Measurements from ENCODE around the gene HNRNPA3. TPM values are rescaled to one million over a fixed set of nuclear protein-coding genes. Genes with fewer than 3 reads are reported as not detected.

HNRNPA3 gene
- total and polyA plus RNA-seq, 2 of the 13 experiments (the other 11 are each of a cell fraction or from before 2014, with no cell fraction given) = 73.3 to 97.7 TPM

- TF ChIP-seq PCBP1 (IDR thresholded peaks at IDR 0.05; ENCODE audit: borderline replicate concordance, low read depth, low read length) = 0 out of 2 replicates have a peak, but pooled peaks have one; percentile 91
- peak; percentile 92 for TF ChIP-seq ASH2L (IDR thresholded peaks at IDR 0.05; ENCODE audit: insufficient read length, low read depth, low read length)
- TF ChIP-seq CSRNP1 (CRISPR knock-in tag; IDR thresholded peaks at IDR 0.05) = peak; percentile 72; the same call in 1 of the 2 replicates
- TF ChIP-seq ZNF337 (CRISPR knock-in tag; IDR thresholded peaks at IDR 0.05; ENCODE audit: borderline replicate concordance, low read depth) = no peak
- TF ChIP-seq SP2 (CRISPR knock-in tag; IDR thresholded peaks at IDR 0.05) = peak; percentile 51; the same call in 1 of the 2 replicates
- peak; percentile 77; the same call in 1 of the 2 replicates for TF ChIP-seq ZNF558 (CRISPR knock-in tag; IDR thresholded peaks at IDR 0.05; ENCODE audit: borderline replicate concordance)
- TF ChIP-seq ZBTB34 (CRISPR knock-in tag; IDR thresholded peaks at IDR 0.05) = no peak
- peak; percentile 98 for TF ChIP-seq KMT2A (CRISPR knock-in tag; IDR thresholded peaks at IDR 0.05)
- peak; percentile 56; the same call in 1 of the 2 replicates for TF ChIP-seq ZNF124 (CRISPR knock-in tag; IDR thresholded peaks at IDR 0.05)
- peak; percentile 85 for TF ChIP-seq RBM22 (optimal IDR thresholded peaks at IDR 0.05; ENCODE audit: low read length)
- TF ChIP-seq ZBTB2 (CRISPR knock-in tag; IDR thresholded peaks at IDR 0.05; ENCODE audit: low read depth) = peak; percentile 58; the same call in 1 of the 2 replicates
- TF ChIP-seq MIER3 (CRISPR knock-in tag; IDR thresholded peaks at IDR 0.05; ENCODE audit: borderline replicate concordance) = peak; percentile 82
- TF ChIP-seq KDM6A (CRISPR knock-in tag; IDR thresholded peaks at IDR 0.05; ENCODE audit: low read depth) = 0 out of 2 replicates have a peak, but pooled peaks have one; percentile 30
- no peak for TF ChIP-seq ZNF318 (CRISPR knock-in tag; IDR thresholded peaks at IDR 0.05)
Observed at GRCh38 chr2:177212891-177213856, 580 bp downstream of the HNRNPA3 start (continued).

Measured in HepG2 (cell line).